Astrocyte (in vitro differentiated cells and primary cell): ENCODE results near the gene DCAKD. TPM values are rescaled to one million over a fixed set of nuclear protein-coding genes. Genes with fewer than 3 reads are reported as not detected.

Experiments
- DNase-seq: peaks from one replicate; pipeline ENCODE4 v3.0.0-alpha.2; 2010; ENCODE audit warnings: low read depth
- FAIRE-seq: peaks from 2 replicates; lab custom pipeline; 2011; peaks lifted over from hg19 to GRCh38; lab: Jason Lieb, UNC
- H2AFZ ChIP-seq: 2 replicates; pipeline ENCODE4 v1.6.0; 2012; ENCODE audit warnings: low read depth, low read length, inconsistent platforms
- H3K27ac ChIP-seq: 2 replicates; pipeline ENCODE4 v1.5.1; 2011; ENCODE audit warnings: low read depth, low read length, inconsistent platforms
- H3K27me3 ChIP-seq: 2 replicates; pipeline ENCODE4 v1.6.0; 2011; ENCODE audit warnings: low read length, inconsistent platforms; ENCODE audit not compliant: insufficient read depth
- H3K36me3 ChIP-seq: 2 replicates; pipeline ENCODE4 v1.5.1; 2011; ENCODE audit warnings: low read length, inconsistent platforms; ENCODE audit not compliant: insufficient read depth
- H3K4me1 ChIP-seq: 2 replicates; pipeline ENCODE4 v1.5.1; 2011; ENCODE audit warnings: low read length, inconsistent platforms; ENCODE audit not compliant: insufficient read depth
- H3K4me2 ChIP-seq: 2 replicates; pipeline ENCODE4 v1.6.0; 2012; ENCODE audit warnings: low read length, inconsistent platforms
- H3K4me3 ChIP-seq: 2 replicates; pipeline ENCODE4 v1.5.1; 2011; ENCODE audit warnings: low read depth, mild to moderate bottlenecking, low read length, inconsistent platforms; ENCODE audit not compliant: insufficient read depth
- H3K79me2 ChIP-seq: 2 replicates; pipeline ENCODE4 v1.6.0; 2012; ENCODE audit warnings: mild to moderate bottlenecking, low read length, inconsistent platforms; ENCODE audit not compliant: insufficient read depth
- H3K9ac ChIP-seq: 2 replicates; pipeline ENCODE4 v1.6.0; 2012; ENCODE audit warnings: mild to moderate bottlenecking, low read length, inconsistent platforms
- H3K9me3 ChIP-seq: 2 replicates; pipeline ENCODE4 v1.5.1; 2012; ENCODE audit warnings: low read depth, mild to moderate bottlenecking, low read length, inconsistent platforms; ENCODE audit not compliant: insufficient read depth
- H4K20me1 ChIP-seq: 2 replicates; pipeline ENCODE4 v1.6.0; 2012; ENCODE audit warnings: low read length, inconsistent platforms; ENCODE audit not compliant: insufficient read depth
- H3K27ac Mint-ChIP-seq: one replicate; pipeline ENCODE4 v1.8.0; 2021; ENCODE audit warnings: mild to moderate bottlenecking, mixed read lengths; ENCODE audit not compliant: unreplicated experiment
- H3K27me3 Mint-ChIP-seq: one replicate; pipeline ENCODE4 v1.8.0; 2021; ENCODE audit warnings: low read depth, mixed read lengths; ENCODE audit not compliant: unreplicated experiment
- H3K36me3 Mint-ChIP-seq: one replicate; pipeline ENCODE4 v1.8.0; 2021; ENCODE audit warnings: low read depth, mixed read lengths; ENCODE audit not compliant: unreplicated experiment
- H3K4me1 Mint-ChIP-seq: one replicate; pipeline ENCODE4 v1.8.0; 2021; ENCODE audit warnings: low read depth, mixed read lengths; ENCODE audit not compliant: unreplicated experiment
- H3K4me3 Mint-ChIP-seq: one replicate; pipeline ENCODE4 v1.8.0; 2021; ENCODE audit warnings: mild to moderate bottlenecking, moderate library complexity, mixed read lengths; ENCODE audit not compliant: unreplicated experiment
- H3K9me3 Mint-ChIP-seq: one replicate; pipeline ENCODE4 v1.8.0; 2021; ENCODE audit warnings: mild to moderate bottlenecking, mixed read lengths; ENCODE audit not compliant: unreplicated experiment
- EZH2 ChIP-seq: IDR thresholded peaks from 2 replicates; pipeline ENCODE4 v1.6.1; 2012; ENCODE audit warnings: mild to moderate bottlenecking, low read length, inconsistent platforms; ENCODE audit not compliant: insufficient read depth
- total RNA-seq: library from RNA; stranded (reverse); gene quantifications from 2 replicates; pipeline ENCODE4 v1.2.1, GENCODE V29; 2021
- TF ChIP-seq, protein P1 (sequence below): IDR thresholded peaks from 2 replicates; pipeline ENCODE4 v1.5.1; 2011; ENCODE audit warnings: low read depth, mild to moderate bottlenecking, inconsistent platforms, low read length, moderate library complexity; ENCODE audit not compliant: insufficient read depth

Gene DCAKD
- total RNA-seq, 1 donor from 2014 or later = 34.8 TPM

DNA sequence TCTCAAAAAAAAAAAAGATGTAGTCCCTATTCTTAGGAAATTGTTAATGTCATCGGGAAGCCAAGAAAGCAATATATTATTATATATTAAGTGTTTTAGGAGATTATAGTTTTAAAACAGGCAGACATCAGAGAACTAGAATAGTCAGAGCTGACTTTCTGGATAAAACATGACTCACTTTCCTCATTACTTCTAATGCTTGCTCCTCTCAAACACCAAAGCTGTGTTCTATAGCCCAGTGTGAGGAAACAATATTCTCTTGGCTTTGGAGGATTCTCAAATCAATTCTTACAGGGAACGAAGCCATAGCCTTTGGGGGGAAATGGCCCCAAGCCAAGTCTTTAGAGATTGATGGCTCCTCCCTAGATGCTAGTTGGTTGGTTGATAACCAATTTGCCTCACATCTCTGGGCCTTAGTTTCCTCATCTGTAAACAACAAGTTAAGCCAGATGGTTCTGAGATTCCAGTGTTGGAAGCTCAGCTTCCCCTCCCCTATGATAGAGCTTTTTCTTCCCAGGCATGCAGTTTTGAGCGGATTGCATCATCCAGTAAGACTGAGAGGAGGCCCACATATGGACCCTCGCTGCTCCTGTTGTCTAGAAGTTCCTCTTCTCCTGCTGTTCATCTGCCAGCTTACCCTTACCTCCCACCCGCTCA, 22.1 kb upstream of the DCAKD start:
- FAIRE-seq (no peak), DNase-seq (peak; percentile 71)
- Histone ChIP-seq H3K27ac (no peak overlapping the region), H4K20me1 (peaks cover 74% of the 10 kb centered on the region), H3K79me2 (peaks cover 86% of the 10 kb centered on the region), H3K9ac (no peak overlapping the region), H3K9me3 (no peaks in the 10 kb centered on the region), H2AFZ (no peak overlapping the region), H3K4me3 (no peak overlapping the region), H3K36me3 (peaks cover 16% of the 10 kb centered on the region), H3K27me3 (no peaks in the 10 kb centered on the region), H3K4me2 (no peak overlapping the region), H3K4me1 (peaks cover 16% of the 10 kb centered on the region)
- Mint-ChIP-seq H3K4me1 (peaks cover 26% of the 10 kb centered on the region), H3K36me3 (peaks cover 9% of the 10 kb centered on the region), H3K27ac (peak overlapping the region; percentile 98), H3K27me3 (no peaks in the 10 kb centered on the region), H3K4me3 (peak overlapping the region; percentile 10), H3K9me3 (no peaks in the 10 kb centered on the region)
- TF ChIP-seq EZH2 = no peak
- TF ChIP-seq, protein P1, sequence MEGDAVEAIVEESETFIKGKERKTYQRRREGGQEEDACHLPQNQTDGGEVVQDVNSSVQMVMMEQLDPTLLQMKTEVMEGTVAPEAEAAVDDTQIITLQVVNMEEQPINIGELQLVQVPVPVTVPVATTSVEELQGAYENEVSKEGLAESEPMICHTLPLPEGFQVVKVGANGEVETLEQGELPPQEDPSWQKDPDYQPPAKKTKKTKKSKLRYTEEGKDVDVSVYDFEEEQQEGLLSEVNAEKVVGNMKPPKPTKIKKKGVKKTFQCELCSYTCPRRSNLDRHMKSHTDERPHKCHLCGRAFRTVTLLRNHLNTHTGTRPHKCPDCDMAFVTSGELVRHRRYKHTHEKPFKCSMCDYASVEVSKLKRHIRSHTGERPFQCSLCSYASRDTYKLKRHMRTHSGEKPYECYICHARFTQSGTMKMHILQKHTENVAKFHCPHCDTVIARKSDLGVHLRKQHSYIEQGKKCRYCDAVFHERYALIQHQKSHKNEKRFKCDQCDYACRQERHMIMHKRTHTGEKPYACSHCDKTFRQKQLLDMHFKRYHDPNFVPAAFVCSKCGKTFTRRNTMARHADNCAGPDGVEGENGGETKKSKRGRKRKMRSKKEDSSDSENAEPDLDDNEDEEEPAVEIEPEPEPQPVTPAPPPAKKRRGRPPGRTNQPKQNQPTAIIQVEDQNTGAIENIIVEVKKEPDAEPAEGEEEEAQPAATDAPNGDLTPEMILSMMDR = no peak

DNA sequence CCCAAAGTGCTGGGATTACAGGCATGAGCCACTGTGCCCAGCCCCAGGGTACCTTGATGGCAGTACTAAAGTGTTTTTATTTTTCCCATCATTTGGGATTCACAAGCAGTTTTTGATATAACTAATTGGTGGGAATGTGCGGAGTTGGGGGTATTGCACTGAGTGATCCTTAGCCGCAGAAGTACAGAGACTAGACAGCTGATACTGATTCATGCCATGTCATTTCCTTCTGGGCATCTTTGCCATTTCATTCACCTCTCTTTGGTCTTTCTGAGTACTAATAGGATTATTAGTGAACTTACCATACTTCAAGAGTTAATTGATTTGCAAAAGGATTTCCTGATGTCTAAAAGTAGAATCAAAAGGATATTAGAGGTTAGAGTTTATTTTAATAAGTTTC, 19.4 kb upstream of the DCAKD start:
- no peak overlapping the region for H3K27ac ChIP-seq
- H3K9ac ChIP-seq = peak overlapping the region; percentile 11
- TF ChIP-seq EZH2 = no peak
- TF ChIP-seq, protein P1 = no peak
- FAIRE-seq (no peak), DNase-seq (no peak)
- peaks cover 16% of the 10 kb centered on the region for H3K36me3 ChIP-seq
- no peaks in the 10 kb centered on the region for H3K9me3 ChIP-seq
- Mint-ChIP-seq H3K27me3 (no peaks in the 10 kb centered on the region), H3K4me1 (peaks cover 9% of the 10 kb centered on the region), H3K9me3 (no peaks in the 10 kb centered on the region), H3K27ac (no peak overlapping the region), H3K36me3 (peaks cover 11% of the 10 kb centered on the region), H3K4me3 (peak overlapping the region; percentile 15)
- no peak overlapping the region for H2AFZ ChIP-seq
- peaks cover 74% of the 10 kb centered on the region for H4K20me1 ChIP-seq
- H3K27me3 ChIP-seq = no peaks in the 10 kb centered on the region
- H3K4me3 ChIP-seq = no peak overlapping the region
- H3K79me2 ChIP-seq = peaks cover 86% of the 10 kb centered on the region
- H3K4me2 ChIP-seq = peak overlapping the region; percentile 19
- peaks cover 6% of the 10 kb centered on the region for H3K4me1 ChIP-seq

DNA sequence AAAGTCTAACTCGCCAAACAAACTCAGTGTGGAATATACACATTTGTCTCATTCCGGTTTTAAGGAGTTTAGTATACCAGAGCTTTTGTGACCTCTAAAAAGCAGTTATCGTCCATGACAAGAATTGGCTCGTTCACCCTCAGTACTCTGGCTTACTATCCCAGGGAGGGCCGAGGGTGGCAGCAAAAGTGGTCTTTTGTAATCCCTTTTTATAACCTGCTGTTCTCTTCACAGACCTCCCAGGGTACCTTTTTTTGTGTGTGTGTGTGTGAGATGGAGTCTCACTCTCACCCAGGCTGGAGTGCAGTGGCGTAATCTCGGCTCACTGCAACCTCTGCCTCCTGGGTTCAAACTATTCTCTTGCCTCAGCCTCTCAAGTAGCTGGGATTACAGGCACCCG, 18.6 kb upstream of the DCAKD start:
- peaks cover 9% of the 10 kb centered on the region for H3K4me1 Mint-ChIP-seq
- FAIRE-seq = no peak
- TF ChIP-seq, protein P1 = no peak
- TF ChIP-seq EZH2 = no peak
- Histone ChIP-seq H3K9ac (no peak overlapping the region), H3K27me3 (no peaks in the 10 kb centered on the region), H3K36me3 (peaks cover 16% of the 10 kb centered on the region), H3K79me2 (peaks cover 87% of the 10 kb centered on the region), H3K27ac (no peak overlapping the region), H3K4me3 (no peak overlapping the region), H3K4me1 (peaks cover 6% of the 10 kb centered on the region), H3K4me2 (no peak overlapping the region), H2AFZ (no peak overlapping the region), H4K20me1 (peaks cover 72% of the 10 kb centered on the region), H3K9me3 (no peaks in the 10 kb centered on the region)
- H3K27me3 Mint-ChIP-seq = no peaks in the 10 kb centered on the region
- H3K27ac Mint-ChIP-seq = no peak overlapping the region
- H3K36me3 Mint-ChIP-seq = peaks cover 11% of the 10 kb centered on the region
- no peak overlapping the region for H3K4me3 Mint-ChIP-seq
- H3K9me3 Mint-ChIP-seq = no peaks in the 10 kb centered on the region
- DNase-seq = no peak
